Measurements from ENCODE around the gene ANKRD22.

- TF ChIP-seq CTCF (IDR thresholded peaks at IDR 0.05; ENCODE audit: insufficient read depth, low read depth, low read length): no peak
- no peak for TF ChIP-seq EZH2 (IDR thresholded peaks at IDR 0.05; ENCODE audit: insufficient read depth, low read length)
These were observed 57.8 kb downstream of the ANKRD22 start for GRCh38 chr10:88793712-88794299.
